ENCODE data around the gene CNNM3. TPM values are rescaled to one million over a fixed set of nuclear protein-coding genes. Genes with fewer than 3 reads are reported as not detected.

Gene CNNM3
- total RNA-seq, 2 donors from 2014 or later: 29.7 to 29.8 TPM

DNA sequence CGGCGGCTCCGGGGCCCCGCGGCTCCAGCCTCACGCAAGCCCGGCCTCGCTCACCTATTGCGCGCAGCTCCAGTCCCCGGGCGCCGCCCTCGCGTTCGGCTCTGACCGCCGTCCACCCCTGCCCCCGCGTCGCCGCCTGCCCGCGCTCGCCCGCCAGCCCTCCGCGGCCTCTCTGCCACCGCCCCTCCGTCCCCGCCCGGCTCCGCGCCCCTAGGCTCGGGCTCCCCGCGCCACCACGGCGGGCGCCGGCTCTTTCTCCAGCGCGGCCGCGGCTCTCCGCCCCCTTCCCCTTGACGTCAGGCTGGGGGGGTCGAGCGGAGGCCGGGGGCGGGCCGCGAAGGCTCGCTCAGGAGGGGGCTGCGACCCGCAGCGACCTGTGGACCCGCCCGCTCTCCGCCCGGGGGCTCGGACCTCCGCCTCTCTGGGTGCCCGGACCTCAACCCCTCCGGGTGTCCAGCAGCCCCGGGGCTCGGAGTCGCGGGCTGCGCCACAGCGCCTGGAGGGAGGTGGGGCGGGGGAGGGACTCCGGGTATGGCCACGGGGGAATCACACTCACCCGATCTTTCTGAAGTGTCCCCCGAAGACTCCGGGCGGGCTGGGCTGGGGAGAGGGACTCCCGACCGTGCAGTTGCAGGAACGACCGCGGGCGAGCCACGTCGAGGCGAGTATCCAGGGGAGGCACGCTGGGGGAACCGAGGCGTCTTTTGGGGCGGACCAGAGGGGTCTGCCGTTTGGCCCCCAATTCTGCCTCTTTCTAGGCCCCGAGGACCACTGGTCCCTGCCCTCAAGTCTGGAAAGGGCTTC, 54.0 kb downstream of the CNNM3 start, which contains the start of gene SEMA4C:
Gene SEMA4C (minus strand): TSS at position 259 of the 804 bp plus-strand sequence. CDS start 2,194 bp downstream, outside the sequence.
- intact Hi-C loops (cut with DNase I): loop anchor here (1.0 to 10.0 kb wide), 2 partner anchors 37 to 335 kb away; partner anchors contain the start of gene ARID5A
- Histone ChIP-seq H3K27ac (peak within 1 kb of the TSS; percentile 98 to 99), H3K9me3 (no peaks in the 10 kb centered on the region), H3K36me3 (peaks cover under 1 to 14% of the 10 kb centered on the region in 2 donors), H3K27me3 (replicated peaks; ENCODE audit: insufficient read depth) (no peaks in the 10 kb centered on the region), H3K4me3 (peak within 1 kb of the TSS; percentile 99 to 100), H3K4me1 (replicated peaks) (peaks cover 11% of the 10 kb centered on the region)
- TF ChIP-seq POLR2AphosphoS5 (IDR thresholded peaks at IDR 0.05): peak; percentile 70
- TF ChIP-seq POLR2A (IDR thresholded peaks at IDR 0.05): peak; percentile 87
- TF ChIP-seq, protein P1, sequence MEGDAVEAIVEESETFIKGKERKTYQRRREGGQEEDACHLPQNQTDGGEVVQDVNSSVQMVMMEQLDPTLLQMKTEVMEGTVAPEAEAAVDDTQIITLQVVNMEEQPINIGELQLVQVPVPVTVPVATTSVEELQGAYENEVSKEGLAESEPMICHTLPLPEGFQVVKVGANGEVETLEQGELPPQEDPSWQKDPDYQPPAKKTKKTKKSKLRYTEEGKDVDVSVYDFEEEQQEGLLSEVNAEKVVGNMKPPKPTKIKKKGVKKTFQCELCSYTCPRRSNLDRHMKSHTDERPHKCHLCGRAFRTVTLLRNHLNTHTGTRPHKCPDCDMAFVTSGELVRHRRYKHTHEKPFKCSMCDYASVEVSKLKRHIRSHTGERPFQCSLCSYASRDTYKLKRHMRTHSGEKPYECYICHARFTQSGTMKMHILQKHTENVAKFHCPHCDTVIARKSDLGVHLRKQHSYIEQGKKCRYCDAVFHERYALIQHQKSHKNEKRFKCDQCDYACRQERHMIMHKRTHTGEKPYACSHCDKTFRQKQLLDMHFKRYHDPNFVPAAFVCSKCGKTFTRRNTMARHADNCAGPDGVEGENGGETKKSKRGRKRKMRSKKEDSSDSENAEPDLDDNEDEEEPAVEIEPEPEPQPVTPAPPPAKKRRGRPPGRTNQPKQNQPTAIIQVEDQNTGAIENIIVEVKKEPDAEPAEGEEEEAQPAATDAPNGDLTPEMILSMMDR (IDR thresholded peaks at IDR 0.05): peak in 1 of 4 experiments; percentile 10
- under 1% methylated on average over 84 of the region's 93 CpGs for whole genome bisulfite sequencing
- DNase-seq (ENCODE audit: low spot score): peak; percentile 70

DNA sequence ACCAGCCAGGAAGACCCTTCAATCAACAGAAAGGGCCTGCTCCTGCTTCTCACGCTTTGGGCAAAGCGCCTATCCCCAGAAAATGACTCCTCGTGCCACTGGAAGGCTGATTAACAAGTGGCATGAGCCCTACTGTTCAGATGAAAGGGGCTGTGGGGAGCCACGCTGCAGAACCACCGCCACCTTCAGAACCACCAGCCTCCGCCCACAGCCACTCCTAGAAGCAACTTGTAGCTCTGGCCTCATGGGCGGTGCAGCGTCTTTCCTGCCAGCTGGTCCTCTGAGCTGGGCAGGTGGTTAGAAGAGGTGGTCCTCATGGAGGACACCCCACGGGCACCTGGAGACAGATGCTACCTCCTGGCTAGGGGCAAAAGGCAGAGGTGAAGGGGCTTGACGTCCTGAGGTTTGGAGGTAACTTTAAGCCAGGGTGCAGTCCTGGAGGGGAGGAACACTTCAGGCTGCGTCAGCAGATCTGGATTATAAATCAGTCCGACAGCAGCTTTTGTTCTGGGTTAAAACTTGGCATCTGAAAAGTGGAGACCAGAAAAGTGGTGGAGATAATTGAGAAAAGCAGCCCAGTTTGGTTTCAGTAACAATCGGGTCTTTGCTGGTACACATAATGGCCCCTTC, 54.7 kb downstream of the CNNM3 start:
- WGBS: 0% methylated on average over 13 of the region's 13 CpGs
- H3K27ac ChIP-seq: peak overlapping the region; percentile 98 to 99
- peak; percentile 68 for DNase-seq (ENCODE audit: low spot score)
- intact Hi-C loops (cut with DNase I): no loop called here
- no peaks in the 10 kb centered on the region for H3K27me3 ChIP-seq (replicated peaks; ENCODE audit: insufficient read depth)
- H3K4me3 ChIP-seq: peak overlapping the region; percentile 99 to 100
- peaks cover 0 to 8% of the 10 kb centered on the region in 2 donors for H3K36me3 ChIP-seq
- no peaks in the 10 kb centered on the region for H3K9me3 ChIP-seq
- TF ChIP-seq POLR2A (IDR thresholded peaks at IDR 0.05) (peak; percentile 60), POLR2AphosphoS5 (IDR thresholded peaks at IDR 0.05) (peak; percentile 74)
- TF ChIP-seq, protein P1 (IDR thresholded peaks at IDR 0.05): no peak
- peaks cover 11% of the 10 kb centered on the region for H3K4me1 ChIP-seq (replicated peaks)

DNA sequence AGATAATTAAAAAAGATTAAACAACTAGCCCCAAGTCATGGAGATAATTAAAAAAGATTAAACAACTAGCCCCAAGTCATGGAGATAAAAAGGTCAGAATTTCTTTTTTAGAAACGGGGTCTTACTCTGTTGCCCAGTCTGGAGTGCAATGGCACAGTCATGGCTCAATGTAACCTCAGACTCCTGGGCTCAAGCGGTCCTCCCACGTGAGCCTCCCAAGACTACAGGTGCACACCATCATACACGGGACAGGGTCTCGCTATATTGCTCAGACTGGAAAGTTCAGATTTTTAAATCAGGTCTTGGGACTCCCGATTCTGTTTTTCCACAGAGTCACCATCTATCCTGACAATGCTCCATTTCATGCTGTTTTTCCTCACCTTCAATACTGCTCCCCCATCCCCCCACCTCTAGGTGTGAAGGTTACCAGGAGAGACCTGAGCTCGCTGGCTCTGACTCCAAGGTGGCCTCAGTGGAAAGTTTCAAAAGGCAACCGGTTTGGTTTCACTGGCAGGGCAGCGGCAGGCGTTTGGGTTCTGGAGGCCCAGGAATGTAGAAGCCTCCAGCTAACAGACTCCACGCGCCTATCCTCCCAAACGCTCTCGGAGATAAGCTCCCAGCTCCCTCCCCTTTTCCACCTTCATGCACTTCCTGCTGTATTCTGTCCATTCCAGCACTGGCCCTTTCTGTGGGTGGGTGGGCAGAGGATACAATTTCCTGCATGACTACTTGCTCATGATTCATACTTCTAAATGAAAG, 56.7 kb downstream of the CNNM3 start:
- no peaks in the 10 kb centered on the region for H3K36me3 ChIP-seq
- H3K9me3 ChIP-seq: no peaks in the 10 kb centered on the region
- intact Hi-C loops (cut with DNase I): no loop called here
- TF ChIP-seq, protein P1 (IDR thresholded peaks at IDR 0.05): no peak
- no peak for TF ChIP-seq POLR2A (IDR thresholded peaks at IDR 0.05)
- no peak for TF ChIP-seq POLR2AphosphoS5 (IDR thresholded peaks at IDR 0.05)
- 66% methylated on average over 14 of the region's 14 CpGs for WGBS
- H3K27me3 ChIP-seq (replicated peaks; ENCODE audit: insufficient read depth): no peaks in the 10 kb centered on the region
- H3K27ac ChIP-seq: no peak overlapping the region
- H3K4me1 ChIP-seq (replicated peaks): no peaks in the 10 kb centered on the region
- no peak overlapping the region for H3K4me3 ChIP-seq
- no peak for DNase-seq (ENCODE audit: low spot score)

DNA sequence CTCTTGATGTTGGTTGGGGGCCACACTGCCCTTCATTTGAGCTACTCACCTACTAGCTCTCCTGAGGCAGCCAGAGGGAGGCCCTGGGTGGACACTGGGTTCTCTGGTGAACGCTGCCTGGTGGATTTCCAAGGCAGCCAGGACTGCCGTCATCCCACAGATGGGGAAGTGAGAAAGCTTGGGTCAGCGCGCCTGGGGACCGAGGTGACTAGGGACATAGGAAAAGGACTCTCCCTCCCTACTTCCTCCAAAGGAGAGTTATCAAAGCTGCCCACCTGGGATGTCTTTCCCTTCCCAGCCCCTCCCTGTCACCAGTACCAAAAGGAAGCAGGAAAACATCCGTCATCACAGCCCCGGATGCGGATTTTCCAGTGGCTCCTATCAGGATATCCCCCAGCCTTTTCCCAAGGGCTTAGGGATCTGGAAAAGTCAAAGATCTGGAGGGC, 57.6 kb downstream of the CNNM3 start:
- no peaks in the 10 kb centered on the region for H3K27me3 ChIP-seq (replicated peaks; ENCODE audit: insufficient read depth)
- no peaks in the 10 kb centered on the region for H3K36me3 ChIP-seq
- peak overlapping the region; percentile 46 to 53 for H3K27ac ChIP-seq
- intact Hi-C loops (cut with DNase I): no loop called here
- DNase-seq (ENCODE audit: low spot score): no peak
- H3K9me3 ChIP-seq: no peaks in the 10 kb centered on the region
- H3K4me1 ChIP-seq (replicated peaks): no peaks in the 10 kb centered on the region
- WGBS: 57% methylated on average over 8 of the region's 8 CpGs
- no peak overlapping the region for H3K4me3 ChIP-seq
- TF ChIP-seq, protein P1 (IDR thresholded peaks at IDR 0.05): no peak
- TF ChIP-seq POLR2A (IDR thresholded peaks at IDR 0.05) (no peak), POLR2AphosphoS5 (IDR thresholded peaks at IDR 0.05) (no peak)

Data from prostate gland (tissue), 2 donors.